Left renal pelvis (tissue), 4 donors: Measurements from ENCODE around the gene YAE1. TPM values are rescaled to one million over a fixed set of nuclear protein-coding genes. Genes with fewer than 3 reads are reported as not detected.

ENCODE experiments used
- DNase-seq, 4 donors: peaks; one replicate each; pipeline ENCODE4 v3.0.0-alpha.2; 2013; ENCODE audit warnings: low read depth in 4 of 4, low spot score in 3 of 4
- polyA plus RNA-seq, 4 donors: library from polyadenylated mRNA; unstranded; fragments of 120-200 nt; gene quantifications; one replicate each; pipeline ENCODE4 v1.2.1, GENCODE V29; 2013; ENCODE audit not compliant: insufficient read length in 4 of 4

YAE1 gene
- polyA plus RNA-seq, 4 donors = 38.7 to 49.2 (median 42.6) TPM

GRCh38 chr7:39605087-39605486, 38.9 kb downstream of the YAE1 start:
- no peak for DNase-seq

GRCh38 chr7:39606352-39606751, 40.1 kb downstream of the YAE1 start:
- DNase-seq = no peak

- no peak for DNase-seq
These were observed 40.7 kb downstream of the YAE1 start for GRCh38 chr7:39606941-39607340.

GRCh38 chr7:39607865-39608264, 41.7 kb downstream of the YAE1 start:
- no peak for DNase-seq

GRCh38 chr7:39608278-39608677, 42.1 kb downstream of the YAE1 start:
- no peak for DNase-seq

GRCh38 chr7:39609113-39609934, 43.1 kb downstream of the YAE1 start:
- DNase-seq = no peak

- DNase-seq = no peak
These were observed 43.7 kb downstream of the YAE1 start for GRCh38 chr7:39609935-39610263.

GRCh38 chr7:39613577-39613976, 47.4 kb downstream of the YAE1 start:
- DNase-seq = no peak

- no peak for DNase-seq
These were observed 48.1 kb downstream of the YAE1 start for GRCh38 chr7:39614299-39614698.

- no peak for DNase-seq
These were observed 49.3 kb downstream of the YAE1 start for GRCh38 chr7:39615350-39615975.

- no peak for DNase-seq
These were observed 49.9 kb downstream of the YAE1 start for GRCh38 chr7:39616138-39616537.

GRCh38 chr7:39617005-39617404, 50.8 kb downstream of the YAE1 start:
- DNase-seq = no peak

- DNase-seq = no peak
These were observed 52.7 kb downstream of the YAE1 start for GRCh38 chr7:39618868-39619267.

GRCh38 chr7:39620486-39620885, 54.3 kb downstream of the YAE1 start:
- DNase-seq = no peak

- DNase-seq = no peak
These were observed 55.1 kb downstream of the YAE1 start for GRCh38 chr7:39621261-39621660.

GRCh38 chr7:39621784-39622411, 55.7 kb downstream of the YAE1 start:
- DNase-seq = no peak

Other genes with a start within 250 kb of the YAE1 start
- gene RALA, start 57.2 kb downstream of the YAE1 start, polyA plus RNA-seq = 10 to 100 TPM; 64.9 to 79.6 (median 75.0) TPM